Activated CD8-positive, alpha-beta T cell treated with anti-CD3 and anti-CD28 coated beads for 36 hours (primary cell): ENCODE results near the gene BTBD17. TPM values are rescaled to one million over a fixed set of nuclear protein-coding genes. Genes with fewer than 3 reads are reported as not detected.

Experiments used
- ATAC-seq: fragments of 200-7000 bp; cut with Tn5 transposase; one replicate; pipeline ENCODE4 v1.10.0; 2021; ENCODE audit warnings: mild to moderate bottlenecking, moderate library complexity
- CTCF ChIA-PET: fragments of 350-600 bp; sonication (Branson Sonifier 250); formaldehyde crosslinking; loops from one replicate; lab custom pipeline; 2021; ENCODE audit warnings: antibody characterized with exemption; lab: Charles Lee
- POLR2A ChIA-PET: fragments of 350-600 bp; sonication (Branson Sonifier 250); formaldehyde crosslinking; loops from one replicate; lab custom pipeline; 2021; ENCODE audit warnings: antibody characterized with exemption; lab: Charles Lee
- DNase-seq: peaks from one replicate; pipeline ENCODE4 v3.0.0-alpha.2; 2020
- H3K27ac Mint-ChIP-seq: one replicate; pipeline ENCODE4 v1.8.0; 2021; ENCODE audit warnings: mild to moderate bottlenecking, mixed read lengths
- H3K27me3 Mint-ChIP-seq: one replicate; pipeline ENCODE4 v1.8.0; 2021; ENCODE audit warnings: mixed read lengths
- H3K36me3 Mint-ChIP-seq: one replicate; pipeline ENCODE4 v1.8.0; 2021; ENCODE audit warnings: low read depth, mixed read lengths
- H3K4me1 Mint-ChIP-seq: one replicate; pipeline ENCODE4 v1.8.0; 2021; ENCODE audit warnings: low read depth, mixed read lengths
- H3K4me3 Mint-ChIP-seq: one replicate; pipeline ENCODE4 v1.8.0; 2021; ENCODE audit warnings: mild to moderate bottlenecking, moderate library complexity, mixed read lengths
- H3K9me3 Mint-ChIP-seq: one replicate; pipeline ENCODE4 v1.8.0; 2021; ENCODE audit warnings: mixed read lengths
- intact Hi-C: fragments of 100-400 bp; cut with micrococcal nuclease; formaldehyde crosslinking; loops from one replicate; pipeline ENCODE4 v1.10.0; 2022
- total RNA-seq, 2 experiments: library from RNA; stranded (reverse); gene quantifications; one replicate each; pipeline ENCODE4 v1.2.3, GENCODE V29; 2021
- TF ChIP-seq, protein P1 (sequence below): fragments of 200-600 bp; IDR thresholded peaks from one replicate; pipeline ENCODE4 v1.8.0; 2022; ENCODE audit warnings: antibody characterized with exemption, mild to moderate bottlenecking

The BTBD17 gene
- total RNA-seq, 2 experiments from 2014 or later, result not detected

DNA sequence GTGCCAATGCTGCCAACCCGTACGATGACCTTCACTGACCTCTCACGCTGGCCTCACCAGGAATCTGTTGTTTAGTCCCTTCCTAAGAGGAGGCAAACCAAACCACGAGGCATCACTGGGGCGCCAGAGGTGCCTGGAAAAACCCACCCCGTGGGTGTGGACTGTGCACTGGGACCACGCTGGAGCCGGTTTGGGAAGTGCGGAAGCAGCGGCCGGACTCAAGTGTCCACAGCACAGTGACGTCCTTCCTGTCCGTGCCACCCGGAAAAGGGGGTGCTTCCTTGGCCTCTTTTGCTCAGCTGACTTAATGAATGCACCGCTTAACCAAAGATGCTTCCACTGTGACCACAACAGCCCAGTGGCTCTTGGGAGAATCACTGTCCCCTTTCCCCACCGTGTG is 44.6 kb downstream of the BTBD17 start:
- intact Hi-C loops, result no loop called here
- no peak for DNase-seq
- POLR2A ChIA-PET, result no interaction called here
- Mint-ChIP-seq H3K9me3 (peaks cover 5% of the 10 kb centered on the region), H3K4me3 (no peak overlapping the region), H3K36me3 (no peaks in the 10 kb centered on the region), H3K4me1 (no peaks in the 10 kb centered on the region), H3K27me3 (peaks cover 2% of the 10 kb centered on the region), H3K27ac (no peak overlapping the region)
- TF ChIP-seq, protein P1, sequence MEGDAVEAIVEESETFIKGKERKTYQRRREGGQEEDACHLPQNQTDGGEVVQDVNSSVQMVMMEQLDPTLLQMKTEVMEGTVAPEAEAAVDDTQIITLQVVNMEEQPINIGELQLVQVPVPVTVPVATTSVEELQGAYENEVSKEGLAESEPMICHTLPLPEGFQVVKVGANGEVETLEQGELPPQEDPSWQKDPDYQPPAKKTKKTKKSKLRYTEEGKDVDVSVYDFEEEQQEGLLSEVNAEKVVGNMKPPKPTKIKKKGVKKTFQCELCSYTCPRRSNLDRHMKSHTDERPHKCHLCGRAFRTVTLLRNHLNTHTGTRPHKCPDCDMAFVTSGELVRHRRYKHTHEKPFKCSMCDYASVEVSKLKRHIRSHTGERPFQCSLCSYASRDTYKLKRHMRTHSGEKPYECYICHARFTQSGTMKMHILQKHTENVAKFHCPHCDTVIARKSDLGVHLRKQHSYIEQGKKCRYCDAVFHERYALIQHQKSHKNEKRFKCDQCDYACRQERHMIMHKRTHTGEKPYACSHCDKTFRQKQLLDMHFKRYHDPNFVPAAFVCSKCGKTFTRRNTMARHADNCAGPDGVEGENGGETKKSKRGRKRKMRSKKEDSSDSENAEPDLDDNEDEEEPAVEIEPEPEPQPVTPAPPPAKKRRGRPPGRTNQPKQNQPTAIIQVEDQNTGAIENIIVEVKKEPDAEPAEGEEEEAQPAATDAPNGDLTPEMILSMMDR, result no peak
- no peak for ATAC-seq
- CTCF ChIA-PET, result no interaction called here

DNA sequence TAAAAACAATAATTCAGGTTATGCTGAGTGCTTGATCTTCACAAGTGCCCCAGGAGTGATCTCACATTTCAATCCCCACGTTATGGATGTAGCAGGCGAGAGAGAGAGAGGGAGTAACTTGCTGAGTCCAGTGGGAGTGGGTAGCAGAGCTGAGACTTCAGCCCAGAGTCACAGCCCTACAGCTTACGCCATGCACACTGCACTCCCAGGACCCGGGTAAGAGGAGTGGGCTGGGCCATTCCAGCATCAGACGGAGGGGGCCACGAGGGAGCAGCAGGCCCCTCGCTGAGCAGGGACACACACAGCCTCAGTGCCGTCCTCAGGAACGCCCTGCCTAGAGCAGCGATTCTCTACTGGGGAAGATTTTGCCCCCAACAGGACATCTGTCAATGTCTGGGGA is 45.4 kb downstream of the BTBD17 start:
- CTCF ChIA-PET, result interaction anchor here (3.3 kb wide), 1 partner anchor 16 kb away, joined by 10 read pairs; no protein-coding TSS in a partner anchor
- Mint-ChIP-seq H3K4me1 (no peaks in the 10 kb centered on the region), H3K27ac (no peak overlapping the region), H3K36me3 (no peaks in the 10 kb centered on the region), H3K9me3 (peaks cover 5% of the 10 kb centered on the region), H3K4me3 (no peak overlapping the region), H3K27me3 (no peaks in the 10 kb centered on the region)
- POLR2A ChIA-PET, result no interaction called here
- DNase-seq (no peak), ATAC-seq (no peak)
- TF ChIP-seq, protein P1, result no peak
- intact Hi-C loops, result no loop called here

DNA sequence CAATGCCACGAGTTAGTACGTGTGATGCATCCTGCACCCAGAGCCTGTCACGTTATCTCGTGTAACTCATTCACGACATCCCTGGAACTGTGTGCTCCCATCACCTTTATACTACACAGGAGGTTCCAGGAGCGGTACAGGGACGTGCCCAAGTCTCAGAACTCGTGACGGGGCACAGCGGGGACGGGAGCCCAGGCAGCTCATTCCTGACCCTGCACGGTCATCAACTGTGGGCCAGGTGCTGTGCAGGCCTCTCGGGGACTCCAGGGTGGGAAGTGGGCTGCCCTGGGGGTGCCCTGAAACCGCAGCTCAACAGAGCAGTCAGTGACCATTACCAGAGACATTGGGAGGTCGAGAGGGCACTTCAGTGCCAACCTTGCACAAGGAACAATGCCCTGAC is 46.8 kb downstream of the BTBD17 start:
- DNase-seq (no peak), ATAC-seq (no peak)
- Mint-ChIP-seq H3K4me1 (no peaks in the 10 kb centered on the region), H3K27me3 (no peaks in the 10 kb centered on the region), H3K9me3 (peaks cover 5% of the 10 kb centered on the region), H3K36me3 (no peaks in the 10 kb centered on the region), H3K27ac (no peak overlapping the region), H3K4me3 (no peak overlapping the region)
- ChIA-PET POLR2A (no interaction called here), CTCF (interaction anchor here (0.6 to 3.3 kb wide), 2 partner anchors 15 to 30 kb away, joined by 3 to 10 read pairs; no protein-coding TSS in a partner anchor)
- TF ChIP-seq, protein P1, result no peak
- intact Hi-C loops, result no loop called here

DNA sequence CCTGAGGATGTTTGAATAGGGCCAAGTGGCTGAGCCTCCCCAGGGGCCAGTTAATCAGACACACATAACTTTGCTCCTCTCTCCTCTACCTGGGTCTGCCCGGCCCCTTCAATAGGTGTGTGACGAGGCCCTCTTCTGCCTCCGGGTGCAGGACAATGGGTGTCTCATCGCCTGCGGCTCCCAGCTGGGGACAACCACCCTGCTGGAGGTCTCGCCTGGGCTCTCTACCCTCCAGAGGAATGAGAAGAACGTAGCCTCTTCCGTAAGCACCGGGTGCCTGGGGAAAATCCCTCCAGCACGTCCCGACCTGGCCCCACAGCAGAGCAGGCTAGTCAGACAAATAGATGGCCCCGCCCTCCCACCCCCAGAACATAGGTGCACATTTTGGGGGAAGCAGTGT is 51.8 kb downstream of the BTBD17 start:
- peaks cover 6% of the 10 kb centered on the region for H3K27me3 Mint-ChIP-seq
- H3K36me3 Mint-ChIP-seq, result no peaks in the 10 kb centered on the region
- intact Hi-C loops, result no loop called here
- peaks cover 4% of the 10 kb centered on the region for H3K4me1 Mint-ChIP-seq
- ATAC-seq, result no peak
- TF ChIP-seq, protein P1, result no peak
- H3K4me3 Mint-ChIP-seq, result no peak overlapping the region
- CTCF ChIA-PET, result no interaction called here
- no peak overlapping the region for H3K27ac Mint-ChIP-seq
- DNase-seq, result no peak
- H3K9me3 Mint-ChIP-seq, result peaks cover 5% of the 10 kb centered on the region
- POLR2A ChIA-PET, result interaction anchor here (0.7 kb wide), 1 partner anchor 940 kb away, joined by 5 read pairs; no protein-coding TSS in a partner anchor

DNA sequence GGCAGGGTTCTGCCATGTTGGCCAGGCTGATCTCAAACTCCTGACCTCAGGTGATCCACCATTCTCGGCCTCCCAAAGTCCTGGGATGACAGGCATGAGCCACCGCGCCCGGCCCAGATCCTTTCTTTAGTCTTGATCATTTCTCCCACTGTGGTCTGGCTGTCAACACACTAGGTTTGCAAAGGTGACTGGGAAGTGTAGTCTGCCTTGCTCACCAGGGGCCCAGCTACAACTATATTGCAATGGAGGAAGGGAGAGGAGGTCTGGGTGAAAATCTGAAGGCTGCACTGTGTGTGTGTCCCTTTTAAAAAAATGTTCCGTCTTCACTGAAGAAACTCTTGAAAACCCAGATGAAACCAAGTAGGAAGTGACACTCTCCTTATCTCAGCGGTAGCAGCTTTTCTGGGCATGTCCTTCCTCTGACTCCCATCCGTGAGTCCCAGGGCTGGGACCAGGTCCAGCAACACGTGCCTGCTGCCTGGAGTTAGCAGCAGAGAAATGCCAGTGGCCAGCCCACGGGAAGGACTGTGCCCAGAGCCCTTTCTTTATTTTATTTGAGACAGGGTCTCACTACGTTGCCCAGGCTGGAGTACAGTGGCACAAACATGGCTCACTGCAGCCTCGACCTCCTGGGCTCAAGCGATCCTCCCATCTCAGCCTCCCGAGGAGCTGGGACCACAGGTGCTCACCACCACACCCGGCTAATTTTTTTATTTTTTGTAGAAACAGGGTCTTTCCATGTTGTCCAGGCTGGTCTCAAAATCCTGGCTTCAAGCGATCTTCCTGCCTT is 53.5 kb downstream of the BTBD17 start:
- ATAC-seq, result no peak
- ChIA-PET CTCF (interaction anchor here (1.6 kb wide), 1 partner anchor 70 kb away, joined by 3 read pairs; no protein-coding TSS in a partner anchor), POLR2A (no interaction called here)
- TF ChIP-seq, protein P1, result no peak
- H3K9me3 Mint-ChIP-seq, result peaks cover 5% of the 10 kb centered on the region
- no peak for DNase-seq
- no peaks in the 10 kb centered on the region for H3K36me3 Mint-ChIP-seq
- no peak overlapping the region for H3K4me3 Mint-ChIP-seq
- H3K4me1 Mint-ChIP-seq, result peaks cover 4% of the 10 kb centered on the region
- intact Hi-C loops, result no loop called here
- no peak overlapping the region for H3K27ac Mint-ChIP-seq
- peaks cover 6% of the 10 kb centered on the region for H3K27me3 Mint-ChIP-seq
